ENCODE measurements around the gene INSIG2. TPM values are rescaled to one million over a fixed set of nuclear protein-coding genes. Genes with fewer than 3 reads are reported as not detected.

Gene INSIG2
- total RNA-seq, 1 donor from 2014 or later: 16.8 TPM

- peaks cover 12% of the 10 kb centered on the region for H3K27me3 Mint-ChIP-seq
These were observed 22.3 kb upstream of the INSIG2 start for GRCh38 chr2:118065921-118066511.

GRCh38 chr2:118077636-118078247 lies 10.5 kb upstream of the INSIG2 start:
- Mint-ChIP-seq H3K27ac (no peak overlapping the region), H3K9me3 (no peaks in the 10 kb centered on the region), H3K27me3 (peaks cover 35% of the 10 kb centered on the region), H3K4me1 (no peaks in the 10 kb centered on the region), H3K4me3 (no peak overlapping the region), H3K36me3 (ENCODE audit: low read depth) (no peaks in the 10 kb centered on the region)
- DNase-seq (no peak), ATAC-seq (ENCODE audit: low read depth) (no peak)
- CTCF ChIA-PET: interaction anchor here (2.4 kb wide), 1 partner anchor 16 kb away, joined by 10 read pairs; no protein-coding TSS in a partner anchor
- TF ChIP-seq CTCF (IDR thresholded peaks at IDR 0.05): no peak
- POLR2A ChIA-PET: interaction anchor here (1.6 kb wide), 1 partner anchor 11 kb away, joined by 3 read pairs; the partner anchor contains the start of gene INSIG2
- intact Hi-C loops (cut with micrococcal nuclease): no loop called here

More at GRCh38 chr2:118065921-118066511, 22.3 kb upstream of the INSIG2 start:
- no peak overlapping the region for H3K27ac Mint-ChIP-seq
- no peaks in the 10 kb centered on the region for H3K9me3 Mint-ChIP-seq
- H3K4me1 Mint-ChIP-seq: peaks cover 6% of the 10 kb centered on the region
- intact Hi-C loops (cut with micrococcal nuclease): no loop called here
- TF ChIP-seq CTCF (IDR thresholded peaks at IDR 0.05): no peak
- no peak for DNase-seq
- no peak overlapping the region for H3K4me3 Mint-ChIP-seq
- ChIA-PET CTCF (interaction anchor here (4.2 kb wide), 1 partner anchor 20 kb away, joined by 20 read pairs; no protein-coding TSS in a partner anchor), POLR2A (no interaction called here)
- no peaks in the 10 kb centered on the region for H3K36me3 Mint-ChIP-seq (ENCODE audit: low read depth)
- ATAC-seq (ENCODE audit: low read depth): no peak

GRCh38 chr2:118078734-118079133 lies 9.5 kb upstream of the INSIG2 start:
- Mint-ChIP-seq H3K9me3 (no peaks in the 10 kb centered on the region), H3K27me3 (peaks cover 29% of the 10 kb centered on the region), H3K4me1 (no peaks in the 10 kb centered on the region), H3K4me3 (no peak overlapping the region), H3K27ac (no peak overlapping the region), H3K36me3 (ENCODE audit: low read depth) (no peaks in the 10 kb centered on the region)
- ChIA-PET CTCF (interaction anchor here (2.4 kb wide), 1 partner anchor 17 kb away, joined by 10 read pairs; no protein-coding TSS in a partner anchor), POLR2A (no interaction called here)
- ATAC-seq (ENCODE audit: low read depth) (no peak), DNase-seq (no peak)
- intact Hi-C loops (cut with micrococcal nuclease): no loop called here
- no peak for TF ChIP-seq CTCF (IDR thresholded peaks at IDR 0.05)

GRCh38 chr2:118084491-118085089 lies 3.7 kb upstream of the INSIG2 start:
- TF ChIP-seq CTCF (IDR thresholded peaks at IDR 0.05): no peak
- H3K27ac Mint-ChIP-seq: no peak overlapping the region
- peaks cover 11% of the 10 kb centered on the region for H3K4me1 Mint-ChIP-seq
- ATAC-seq (ENCODE audit: low read depth) (no peak), DNase-seq (no peak)
- intact Hi-C loops (cut with micrococcal nuclease): no loop called here
- POLR2A ChIA-PET: no interaction called here
- H3K27me3 Mint-ChIP-seq: peaks cover 7% of the 10 kb centered on the region
- CTCF ChIA-PET: interaction anchor here (0.9 to 1.3 kb wide), 2 partner anchors 38 kb away, joined by 3 to 7 read pairs; no protein-coding TSS in a partner anchor
- H3K9me3 Mint-ChIP-seq: no peaks in the 10 kb centered on the region
- no peak overlapping the region for H3K4me3 Mint-ChIP-seq
- peaks cover 9% of the 10 kb centered on the region for H3K36me3 Mint-ChIP-seq (ENCODE audit: low read depth)
